IMR-90 (cell line): ENCODE results near the gene SYT2. TPM values are rescaled to one million over a fixed set of nuclear protein-coding genes. Genes with fewer than 3 reads are reported as not detected.
A peak's percentile ranks its signal among the peaks of the same experiment; 100 is the strongest.

Source experiments
- ATAC-seq: fragments of 200-7000 bp; cut with Tn5 transposase; 2 replicates; pipeline ENCODE4 v1.9.1; 2020; ENCODE audit warnings: low read depth, mild to moderate bottlenecking, moderate library complexity
- BruUV-seq: library from RNA; stranded (reverse); fragments of 400-500 nt; replicated peaks from 2 replicates; lab custom pipeline; 2021; lab: Mats Ljungman, UMichigan
- CTCF ChIA-PET: fragments of 300-600 bp; formaldehyde crosslinking; extraction: SDS; loops from one replicate; lab custom pipeline; 2021; ENCODE audit warnings: antibody characterized with exemption; lab: Yijun Ruan, JAX
- POLR2A ChIA-PET: fragments of 300-600 bp; sonication (Branson Sonifier 250); formaldehyde crosslinking; loops from one replicate; lab custom pipeline; 2022; ENCODE audit warnings: antibody characterized with exemption; ENCODE audit not compliant: unreplicated experiment; lab: Charles Lee
- DNase-seq: peaks from one replicate; pipeline ENCODE4 v3.0.0; 2013
- H2AFZ ChIP-seq: replicated peaks from 2 replicates; pipeline ENCODE3; 2013; ENCODE audit warnings: low read length, mild to moderate bottlenecking; ENCODE audit not compliant: poor library complexity
- H2AK5ac ChIP-seq: 2 replicates; pipeline ENCODE4 v1.6.1; 2013; ENCODE audit warnings: low read depth, low read length, inconsistent platforms
- H2AK9ac ChIP-seq: replicated peaks from 2 replicates; pipeline ENCODE3; 2013; ENCODE audit warnings: mild to moderate bottlenecking, low read depth, low read length, moderate library complexity; ENCODE audit not compliant: poor library complexity
- H2BK120ac ChIP-seq: 2 replicates; pipeline ENCODE4 v1.6.1; 2013; ENCODE audit warnings: low read depth, low read length, inconsistent platforms
- H2BK15ac ChIP-seq: 3 replicates; pipeline ENCODE4 v1.6.1; 2013; ENCODE audit warnings: low read depth, low read length, inconsistent platforms
- H2BK20ac ChIP-seq: 2 replicates; pipeline ENCODE4 v1.6.1; 2013; ENCODE audit warnings: low read depth, mild to moderate bottlenecking, inconsistent platforms, low read length, moderate library complexity
- H2BK5ac ChIP-seq: 2 replicates; pipeline ENCODE4 v1.6.1; 2013; ENCODE audit warnings: mild to moderate bottlenecking, low read depth, low read length, inconsistent platforms; ENCODE audit not compliant: poor library complexity, severe bottlenecking
- H3K14ac ChIP-seq: replicated peaks from 2 replicates; pipeline ENCODE4 v1.6.1; 2013; ENCODE audit warnings: low read depth, low read length, inconsistent platforms
- H3K18ac ChIP-seq: 2 replicates; pipeline ENCODE4 v1.6.1; 2013; ENCODE audit warnings: low read depth, low read length, control low read depth
- H3K23ac ChIP-seq: 2 replicates; pipeline ENCODE4 v1.6.1; 2013; ENCODE audit warnings: low read depth, low read length, inconsistent platforms
- H3K27ac ChIP-seq: 2 replicates; pipeline ENCODE4 v1.5.1; 2013; ENCODE audit warnings: mild to moderate bottlenecking, control low read depth, low read length; ENCODE audit not compliant: insufficient read depth
- H3K27me3 ChIP-seq: 2 replicates; pipeline ENCODE4 v1.6.1; 2013; ENCODE audit warnings: low read length; ENCODE audit not compliant: control insufficient read depth, insufficient read depth
- H3K36me3 ChIP-seq: 2 replicates; pipeline ENCODE4 v1.6.1; 2013; ENCODE audit warnings: low read length, mixed read lengths; ENCODE audit not compliant: control insufficient read depth, insufficient read depth
- H3K4ac ChIP-seq: 2 replicates; pipeline ENCODE4 v1.6.1; 2013; ENCODE audit warnings: low read depth, low read length, inconsistent platforms
- H3K4me1 ChIP-seq: 2 replicates; pipeline ENCODE4 v1.6.1; 2013; ENCODE audit warnings: low read length, mixed read lengths; ENCODE audit not compliant: control insufficient read depth, insufficient read depth
- H3K4me2 ChIP-seq: 2 replicates; pipeline ENCODE4 v1.6.1; 2013; ENCODE audit warnings: low read depth, mild to moderate bottlenecking, control low read depth, low read length, moderate library complexity
- H3K4me3 ChIP-seq: 2 replicates; pipeline ENCODE4 v1.5.1; 2013; ENCODE audit warnings: low read depth, mild to moderate bottlenecking, control low read depth, low read length, moderate library complexity; ENCODE audit not compliant: insufficient read depth
- H3K56ac ChIP-seq: 2 replicates; pipeline ENCODE4 v1.6.1; 2013; ENCODE audit warnings: low read length, inconsistent platforms; ENCODE audit not compliant: insufficient read depth; ENCODE audit errors: extremely low read depth
- H3K79me1 ChIP-seq, 2 experiments: 2 replicates each; pipeline ENCODE4 v1.6.1; 2013; ENCODE audit warnings: low read length in 2 of 2, inconsistent platforms in 1 of 2, low read depth in 1 of 2
- H3K9ac ChIP-seq: 2 replicates; pipeline ENCODE4 v1.6.1; 2013; ENCODE audit warnings: low read depth, low read length, control low read depth
- H3K9me1 ChIP-seq: 2 replicates; pipeline ENCODE4 v1.6.1; 2013; ENCODE audit warnings: low read length, inconsistent platforms; ENCODE audit not compliant: insufficient read depth
- H3K9me3 ChIP-seq: 2 replicates; pipeline ENCODE4 v1.6.1; 2013; ENCODE audit warnings: low read length; ENCODE audit not compliant: control insufficient read depth, insufficient read depth
- H4K20me1 ChIP-seq: 2 replicates; pipeline ENCODE4 v1.6.1; 2013; ENCODE audit warnings: low read length, inconsistent platforms; ENCODE audit not compliant: insufficient read depth
- H4K5ac ChIP-seq: 2 replicates; pipeline ENCODE4 v1.6.1; 2013; ENCODE audit warnings: mild to moderate bottlenecking, low read depth, low read length, control low read depth
- H4K8ac ChIP-seq, 2 experiments: 2 replicates each; pipeline ENCODE4 v1.6.1; 2013; ENCODE audit warnings: low read depth in 2 of 2, low read length in 2 of 2, control low read depth in 1 of 2, inconsistent platforms in 1 of 2
- H4K91ac ChIP-seq: 2 replicates; pipeline ENCODE4 v1.6.1; 2013; ENCODE audit warnings: low read depth, low read length, inconsistent platforms; ENCODE audit not compliant: insufficient read depth
- BHLHE40 ChIP-seq: fragments of 150-350 bp; IDR thresholded peaks from 2 replicates; pipeline ENCODE4 v1.6.1; 2016; ENCODE audit warnings: mild to moderate bottlenecking, low read depth, low read length
- CEBPB ChIP-seq: IDR thresholded peaks from 2 replicates; pipeline ENCODE4 v1.6.1; 2012; ENCODE audit warnings: low read depth, low read length, improper control_type of control experiment
- MAFK ChIP-seq: IDR thresholded peaks from 2 replicates; pipeline ENCODE4 v1.6.1; 2012; ENCODE audit warnings: low read depth, low read length, improper control_type of control experiment
- MXI1 ChIP-seq: IDR thresholded peaks from 2 replicates; pipeline ENCODE4 v1.6.1; 2012; ENCODE audit warnings: low read depth, mild to moderate bottlenecking, low read length, moderate library complexity, borderline replicate concordance
- NFE2L2 ChIP-seq: fragments of 150-350 bp; IDR thresholded peaks from 2 replicates; pipeline ENCODE4 v1.6.1; 2016; ENCODE audit warnings: low read depth, mild to moderate bottlenecking, low read length
- POLR2A ChIP-seq: IDR thresholded peaks from 2 replicates; pipeline ENCODE4 v1.6.1; 2012; ENCODE audit warnings: mild to moderate bottlenecking, low read depth, low read length
- RAD21 ChIP-seq: IDR thresholded peaks from 2 replicates; pipeline ENCODE4 v1.6.1; 2012; ENCODE audit warnings: low read length, improper control_type of control experiment
- RCOR1 ChIP-seq: IDR thresholded peaks from 2 replicates; pipeline ENCODE4 v1.6.1; 2012; ENCODE audit warnings: mild to moderate bottlenecking, low read length, improper control_type of control experiment; ENCODE audit not compliant: insufficient replicate concordance
- USF2 ChIP-seq: fragments of 150-350 bp; IDR thresholded peaks from 2 replicates; pipeline ENCODE4 v1.6.1; 2017; ENCODE audit warnings: mild to moderate bottlenecking, antibody characterized with exemption, low read length, low read depth
- dilution Hi-C: fragments of 300-500 bp; cut with HindIII; formaldehyde crosslinking; loops from one replicate; pipeline ENCODE4 v1.14.3; 2018; ENCODE audit warnings: low sequenced_read_pairs; ENCODE audit not compliant: unreplicated experiment
- in situ Hi-C: fragments of 300-500 bp; cut with MboI; formaldehyde crosslinking; loops from 3 replicates; pipeline ENCODE4 v1.14.3; 2019; ENCODE audit warnings: low sequenced_read_pairs, inconsistent platforms, mixed read lengths
- intact Hi-C: fragments of 100-400 bp; cut with micrococcal nuclease; formaldehyde crosslinking; loops from 2 replicates; pipeline ENCODE4 v1.10.0; 2022
- polyA plus RNA-seq, 3 experiments: library from polyadenylated mRNA; depleted of rRNA; stranded (reverse); fragments of >200 nt; gene quantifications; 2 replicates each; pipeline ENCODE4 v1.2.3, GENCODE V29; 2012; ENCODE audit warnings: low replicate concordance in 1 of 3
- total RNA-seq: library from RNA; depleted of rRNA; stranded (reverse); fragments of >200 nt; gene quantifications from 2 replicates; pipeline ENCODE4 v1.2.3, GENCODE V29; 2012

The SYT2 gene
- total and polyA plus RNA-seq, 2 of the 4 experiments (the other 2 are of a cell fraction) = under 0.01 TPM

- no TSS peak for BruUV-seq
- H2AK5ac ChIP-seq = peak overlapping the region; percentile 49; the same call in 1 of the 2 replicates
- TF ChIP-seq RCOR1 (no peak), MAFK (no peak), CEBPB (no peak), MXI1 (no peak), RAD21 (no peak), BHLHE40 (no peak), NFE2L2 (no peak), POLR2A (no peak), USF2 (no peak)
- intact Hi-C loops = no loop called here
- POLR2A ChIA-PET = no interaction called here
- no peaks in the 10 kb centered on the region for H3K27me3 ChIP-seq
- ATAC-seq (no peak), DNase-seq (no peak)
- peak overlapping the region; percentile 9; the same call in 1 of the 2 replicates for H3K18ac ChIP-seq
- H2BK15ac ChIP-seq = peak overlapping the region; percentile 1; the same call in 1 of the 3 replicates
- peaks cover 18% of the 10 kb centered on the region for H3K4me1 ChIP-seq
- no peak overlapping the region for H2AFZ ChIP-seq
- H3K4ac ChIP-seq = 0 out of 2 replicates have a peak overlapping the region, but pooled peaks have one; percentile 14
- in situ Hi-C loops = no loop called here
- no peak overlapping the region for H3K14ac ChIP-seq
- dilution Hi-C loops = no loop called here
- no peak overlapping the region for H3K9ac ChIP-seq
- peaks cover 3% of the 10 kb centered on the region; the same call in 1 of the 2 replicates for H3K36me3 ChIP-seq
- no peak overlapping the region for H3K4me2 ChIP-seq
- H3K4me3 ChIP-seq = no peak overlapping the region
- H3K23ac ChIP-seq = no peak overlapping the region
- H2BK5ac ChIP-seq = no peak overlapping the region
- 0 out of 2 replicates have a peak overlapping the region, but pooled peaks have one; percentile 20 for H4K5ac ChIP-seq
- H3K56ac ChIP-seq = no peak overlapping the region
- no peak overlapping the region for H2BK20ac ChIP-seq
- H4K20me1 ChIP-seq = no peaks in the 10 kb centered on the region
- no peak overlapping the region for H2AK9ac ChIP-seq
- no peaks in the 10 kb centered on the region for H3K9me3 ChIP-seq
- H2BK120ac ChIP-seq = peak overlapping the region; percentile 18
- no peaks in the 10 kb centered on the region for H3K79me1 ChIP-seq
- H4K91ac ChIP-seq = peak overlapping the region; percentile 59; the same call in 1 of the 2 replicates
- CTCF ChIA-PET = interaction anchor here (1.1 to 2.3 kb wide), 2 partner anchors 9 kb away, joined by 3 to 11 read pairs; no protein-coding TSS in a partner anchor
- H3K27ac ChIP-seq = no peak overlapping the region
- no peak overlapping the region; a peak in 1 of 4 replicates for H4K8ac ChIP-seq
- peaks cover 8% of the 10 kb centered on the region for H3K9me1 ChIP-seq
Observed at GRCh38 chr1:202569393-202570322, 140.6 kb downstream of the SYT2 start.
